ENCODE measurements around the gene CDK16.

- no peak for TF ChIP-seq EP300 (conservative IDR thresholded peaks at IDR 0.05; ENCODE audit: poor library complexity, severe bottlenecking)
- TF ChIP-seq, protein P1, sequence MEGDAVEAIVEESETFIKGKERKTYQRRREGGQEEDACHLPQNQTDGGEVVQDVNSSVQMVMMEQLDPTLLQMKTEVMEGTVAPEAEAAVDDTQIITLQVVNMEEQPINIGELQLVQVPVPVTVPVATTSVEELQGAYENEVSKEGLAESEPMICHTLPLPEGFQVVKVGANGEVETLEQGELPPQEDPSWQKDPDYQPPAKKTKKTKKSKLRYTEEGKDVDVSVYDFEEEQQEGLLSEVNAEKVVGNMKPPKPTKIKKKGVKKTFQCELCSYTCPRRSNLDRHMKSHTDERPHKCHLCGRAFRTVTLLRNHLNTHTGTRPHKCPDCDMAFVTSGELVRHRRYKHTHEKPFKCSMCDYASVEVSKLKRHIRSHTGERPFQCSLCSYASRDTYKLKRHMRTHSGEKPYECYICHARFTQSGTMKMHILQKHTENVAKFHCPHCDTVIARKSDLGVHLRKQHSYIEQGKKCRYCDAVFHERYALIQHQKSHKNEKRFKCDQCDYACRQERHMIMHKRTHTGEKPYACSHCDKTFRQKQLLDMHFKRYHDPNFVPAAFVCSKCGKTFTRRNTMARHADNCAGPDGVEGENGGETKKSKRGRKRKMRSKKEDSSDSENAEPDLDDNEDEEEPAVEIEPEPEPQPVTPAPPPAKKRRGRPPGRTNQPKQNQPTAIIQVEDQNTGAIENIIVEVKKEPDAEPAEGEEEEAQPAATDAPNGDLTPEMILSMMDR (IDR thresholded peaks at IDR 0.05; ENCODE audit: poor library complexity, severe bottlenecking), result no peak
- no peak for TF ChIP-seq POLR2AphosphoS5 (IDR thresholded peaks at IDR 0.05)
- TF ChIP-seq TAF1 (IDR thresholded peaks at IDR 0.05; ENCODE audit: low read depth), result no peak
- TF ChIP-seq, protein P2, sequence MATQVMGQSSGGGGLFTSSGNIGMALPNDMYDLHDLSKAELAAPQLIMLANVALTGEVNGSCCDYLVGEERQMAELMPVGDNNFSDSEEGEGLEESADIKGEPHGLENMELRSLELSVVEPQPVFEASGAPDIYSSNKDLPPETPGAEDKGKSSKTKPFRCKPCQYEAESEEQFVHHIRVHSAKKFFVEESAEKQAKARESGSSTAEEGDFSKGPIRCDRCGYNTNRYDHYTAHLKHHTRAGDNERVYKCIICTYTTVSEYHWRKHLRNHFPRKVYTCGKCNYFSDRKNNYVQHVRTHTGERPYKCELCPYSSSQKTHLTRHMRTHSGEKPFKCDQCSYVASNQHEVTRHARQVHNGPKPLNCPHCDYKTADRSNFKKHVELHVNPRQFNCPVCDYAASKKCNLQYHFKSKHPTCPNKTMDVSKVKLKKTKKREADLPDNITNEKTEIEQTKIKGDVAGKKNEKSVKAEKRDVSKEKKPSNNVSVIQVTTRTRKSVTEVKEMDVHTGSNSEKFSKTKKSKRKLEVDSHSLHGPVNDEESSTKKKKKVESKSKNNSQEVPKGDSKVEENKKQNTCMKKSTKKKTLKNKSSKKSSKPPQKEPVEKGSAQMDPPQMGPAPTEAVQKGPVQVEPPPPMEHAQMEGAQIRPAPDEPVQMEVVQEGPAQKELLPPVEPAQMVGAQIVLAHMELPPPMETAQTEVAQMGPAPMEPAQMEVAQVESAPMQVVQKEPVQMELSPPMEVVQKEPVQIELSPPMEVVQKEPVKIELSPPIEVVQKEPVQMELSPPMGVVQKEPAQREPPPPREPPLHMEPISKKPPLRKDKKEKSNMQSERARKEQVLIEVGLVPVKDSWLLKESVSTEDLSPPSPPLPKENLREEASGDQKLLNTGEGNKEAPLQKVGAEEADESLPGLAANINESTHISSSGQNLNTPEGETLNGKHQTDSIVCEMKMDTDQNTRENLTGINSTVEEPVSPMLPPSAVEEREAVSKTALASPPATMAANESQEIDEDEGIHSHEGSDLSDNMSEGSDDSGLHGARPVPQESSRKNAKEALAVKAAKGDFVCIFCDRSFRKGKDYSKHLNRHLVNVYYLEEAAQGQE (IDR thresholded peaks at IDR 0.05; ENCODE audit: borderline replicate concordance), result no peak
- no peak for TF ChIP-seq EZH2 (IDR thresholded peaks at IDR 0.05; ENCODE audit: borderline replicate concordance, insufficient read depth, low read length, poor library complexity, severe bottlenecking)
- TF ChIP-seq MXI1 (conservative IDR thresholded peaks at IDR 0.05; ENCODE audit: poor library complexity, severe bottlenecking), result no peak
- TF ChIP-seq SMC3 (conservative IDR thresholded peaks at IDR 0.05; ENCODE audit: poor library complexity), result no peak
Measured at GRCh38 chrX:47245156-47245555, 26.7 kb downstream of the CDK16 start.

All from neural cell (in vitro differentiated cells).